Osteoblast (primary cell): ENCODE measurements around the gene TMEM63C. TPM values are rescaled to one million over a fixed set of nuclear protein-coding genes. Genes with fewer than 3 reads are reported as not detected.

Experiments used
- DNase-seq: peaks from one replicate; pipeline ENCODE4 v3.0.0; 2011; ENCODE audit warnings: low spot score, mixed read lengths; ENCODE audit not compliant: insufficient read length; ENCODE audit errors: missing footprints
- H2AFZ ChIP-seq: 2 replicates; pipeline ENCODE4 v1.6.0; 2011; ENCODE audit warnings: mild to moderate bottlenecking, low read length
- H3K27ac ChIP-seq: 2 replicates; pipeline ENCODE4 v1.5.1; 2011; ENCODE audit warnings: mild to moderate bottlenecking, low read depth, low read length, moderate library complexity
- H3K27me3 ChIP-seq: 2 replicates; pipeline ENCODE4 v1.6.0; 2012; ENCODE audit warnings: mild to moderate bottlenecking, control low read depth, inconsistent platforms, low read length, moderate library complexity; ENCODE audit not compliant: insufficient read depth
- H3K36me3 ChIP-seq: 2 replicates; pipeline ENCODE4 v1.5.1; 2011; ENCODE audit warnings: mild to moderate bottlenecking, low read length, control low read depth, moderate library complexity; ENCODE audit not compliant: insufficient read depth
- H3K4me1 ChIP-seq: 2 replicates; pipeline ENCODE4 v1.5.1; 2011; ENCODE audit warnings: mild to moderate bottlenecking, low read length, control low read depth, moderate library complexity; ENCODE audit not compliant: insufficient read depth
- H3K4me2 ChIP-seq: 2 replicates; pipeline ENCODE4 v1.6.0; 2011; ENCODE audit warnings: mild to moderate bottlenecking, low read length; ENCODE audit not compliant: insufficient read depth
- H3K4me3 ChIP-seq: fragments of 200-600 bp; sonication (generic); 3 replicates; pipeline ENCODE4 v1.5.1; 2012; ENCODE audit warnings: mild to moderate bottlenecking, low read length, inconsistent platforms; ENCODE audit not compliant: insufficient read depth
- H3K79me2 ChIP-seq: 2 replicates; pipeline ENCODE4 v1.6.0; 2012; ENCODE audit warnings: mild to moderate bottlenecking, low read length, control low read depth, inconsistent platforms; ENCODE audit not compliant: insufficient read depth
- H3K9me3 ChIP-seq: 2 replicates; pipeline ENCODE4 v1.5.1; 2011; ENCODE audit warnings: low read depth, low read length, control low read depth
- H4K20me1 ChIP-seq: 2 replicates; pipeline ENCODE4 v1.6.0; 2012; ENCODE audit warnings: mild to moderate bottlenecking, low read length, control low read depth; ENCODE audit not compliant: insufficient read depth
- total RNA-seq: library from RNA; depleted of rRNA; stranded (reverse); fragments of >200 nt; gene quantifications from 2 replicates; pipeline ENCODE4 v1.2.3, GENCODE V29; 2012
- TF ChIP-seq, protein P1 (sequence below): IDR thresholded peaks from 2 replicates; pipeline ENCODE4 v1.5.1; 2011; ENCODE audit warnings: mild to moderate bottlenecking, low read depth, low read length, moderate library complexity; ENCODE audit errors: extremely low read depth

Gene TMEM63C
- total RNA-seq, 1 donor = 0.72 TPM

- H3K27ac ChIP-seq = no peak overlapping the region
- no peaks in the 10 kb centered on the region for H4K20me1 ChIP-seq
- TF ChIP-seq, protein P1, sequence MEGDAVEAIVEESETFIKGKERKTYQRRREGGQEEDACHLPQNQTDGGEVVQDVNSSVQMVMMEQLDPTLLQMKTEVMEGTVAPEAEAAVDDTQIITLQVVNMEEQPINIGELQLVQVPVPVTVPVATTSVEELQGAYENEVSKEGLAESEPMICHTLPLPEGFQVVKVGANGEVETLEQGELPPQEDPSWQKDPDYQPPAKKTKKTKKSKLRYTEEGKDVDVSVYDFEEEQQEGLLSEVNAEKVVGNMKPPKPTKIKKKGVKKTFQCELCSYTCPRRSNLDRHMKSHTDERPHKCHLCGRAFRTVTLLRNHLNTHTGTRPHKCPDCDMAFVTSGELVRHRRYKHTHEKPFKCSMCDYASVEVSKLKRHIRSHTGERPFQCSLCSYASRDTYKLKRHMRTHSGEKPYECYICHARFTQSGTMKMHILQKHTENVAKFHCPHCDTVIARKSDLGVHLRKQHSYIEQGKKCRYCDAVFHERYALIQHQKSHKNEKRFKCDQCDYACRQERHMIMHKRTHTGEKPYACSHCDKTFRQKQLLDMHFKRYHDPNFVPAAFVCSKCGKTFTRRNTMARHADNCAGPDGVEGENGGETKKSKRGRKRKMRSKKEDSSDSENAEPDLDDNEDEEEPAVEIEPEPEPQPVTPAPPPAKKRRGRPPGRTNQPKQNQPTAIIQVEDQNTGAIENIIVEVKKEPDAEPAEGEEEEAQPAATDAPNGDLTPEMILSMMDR = no peak
- no peak overlapping the region for H2AFZ ChIP-seq
- H3K36me3 ChIP-seq = no peaks in the 10 kb centered on the region
- H3K27me3 ChIP-seq = peaks cover 6% of the 10 kb centered on the region
- H3K4me1 ChIP-seq = no peaks in the 10 kb centered on the region
- no peak overlapping the region for H3K4me2 ChIP-seq
- peaks cover 2% of the 10 kb centered on the region for H3K9me3 ChIP-seq
- no peak overlapping the region for H3K4me3 ChIP-seq
- DNase-seq = peak; percentile 14
- H3K79me2 ChIP-seq = no peaks in the 10 kb centered on the region
Measured at GRCh38 chr14:77264466-77265186, 83.0 kb downstream of the TMEM63C start.

DNA sequence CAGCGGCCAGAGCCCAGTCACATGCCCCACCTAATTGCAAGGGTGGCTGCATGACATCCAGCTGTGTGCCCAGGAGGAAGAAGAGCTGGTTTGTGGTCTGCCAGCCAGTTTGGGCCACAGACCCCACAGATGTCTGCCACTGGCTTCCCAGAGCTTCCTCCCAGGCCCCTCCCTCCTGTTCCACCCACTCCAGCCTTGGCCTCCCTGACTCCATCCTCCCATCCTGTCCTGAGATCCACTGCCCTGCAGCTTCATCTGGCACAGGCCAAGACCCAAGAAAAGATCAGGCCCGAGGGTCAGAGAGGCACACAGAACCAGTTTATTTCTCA, 83.6 kb downstream of the TMEM63C start:
- Histone ChIP-seq H3K27me3 (peaks cover 6% of the 10 kb centered on the region), H4K20me1 (no peaks in the 10 kb centered on the region), H3K4me1 (no peaks in the 10 kb centered on the region), H3K79me2 (no peaks in the 10 kb centered on the region), H3K4me3 (no peak overlapping the region), H3K36me3 (no peaks in the 10 kb centered on the region), H3K9me3 (peaks cover 2% of the 10 kb centered on the region), H3K4me2 (no peak overlapping the region), H3K27ac (no peak overlapping the region), H2AFZ (no peak overlapping the region)
- no peak for DNase-seq
- TF ChIP-seq, protein P1 = no peak

- H3K9me3 ChIP-seq = peaks cover 2% of the 10 kb centered on the region
- DNase-seq = peak; percentile 85
- TF ChIP-seq, protein P1 = no peak
- H3K27ac ChIP-seq = no peak overlapping the region
- H3K27me3 ChIP-seq = peaks cover 6% of the 10 kb centered on the region
- no peaks in the 10 kb centered on the region for H3K79me2 ChIP-seq
- no peaks in the 10 kb centered on the region for H3K4me1 ChIP-seq
- no peak overlapping the region for H3K4me2 ChIP-seq
- no peak overlapping the region for H2AFZ ChIP-seq
- H3K36me3 ChIP-seq = no peaks in the 10 kb centered on the region
- H4K20me1 ChIP-seq = no peaks in the 10 kb centered on the region
- no peak overlapping the region for H3K4me3 ChIP-seq
Measured at GRCh38 chr14:77265561-77266335, 84.2 kb downstream of the TMEM63C start.

GRCh38 chr14:77266336-77266735, 84.7 kb downstream of the TMEM63C start:
- Histone ChIP-seq H3K9me3 (peaks cover 2% of the 10 kb centered on the region), H3K27ac (no peak overlapping the region), H4K20me1 (no peaks in the 10 kb centered on the region), H3K4me3 (no peak overlapping the region), H3K4me1 (no peaks in the 10 kb centered on the region), H3K36me3 (no peaks in the 10 kb centered on the region), H3K27me3 (peaks cover 10% of the 10 kb centered on the region), H2AFZ (no peak overlapping the region), H3K79me2 (no peaks in the 10 kb centered on the region), H3K4me2 (no peak overlapping the region)
- DNase-seq = peak; percentile 57
- TF ChIP-seq, protein P1 = no peak
